Ishikawa (cell line): ENCODE data around the gene NEURL3.
A peak's percentile ranks its signal among the peaks of the same experiment; 100 is the strongest.

Experiments
- CEBPB ChIP-seq: IDR thresholded peaks from 2 replicates; pipeline ENCODE4 v1.6.1; 2012
- CREB1 ChIP-seq: IDR thresholded peaks from 2 replicates; pipeline ENCODE4 v1.6.1; 2012; ENCODE audit warnings: low read depth
- EGR1 ChIP-seq: IDR thresholded peaks from 2 replicates; pipeline ENCODE4 v1.6.1; 2012
- EP300 ChIP-seq: IDR thresholded peaks from 2 replicates; pipeline ENCODE4 v1.6.1; 2012; ENCODE audit warnings: borderline replicate concordance
- FOXM1 ChIP-seq: IDR thresholded peaks from 2 replicates; pipeline ENCODE4 v1.6.1; 2012; ENCODE audit warnings: low read depth, borderline replicate concordance
- NFIC ChIP-seq: IDR thresholded peaks from 2 replicates; pipeline ENCODE4 v1.6.1; 2012
- RAD21 ChIP-seq: IDR thresholded peaks from 2 replicates; pipeline ENCODE4 v1.6.1; 2012; ENCODE audit warnings: low read depth
- TAF1 ChIP-seq: IDR thresholded peaks from 2 replicates; pipeline ENCODE4 v1.6.1; 2012; ENCODE audit warnings: low read depth, mild to moderate bottlenecking
- TCF12 ChIP-seq: IDR thresholded peaks from 2 replicates; pipeline ENCODE4 v1.6.1; 2012; ENCODE audit warnings: low read depth
- TEAD4 ChIP-seq: IDR thresholded peaks from 2 replicates; pipeline ENCODE4 v1.6.1; 2012
- YY1 ChIP-seq: IDR thresholded peaks from 2 replicates; pipeline ENCODE4 v1.6.1; 2012; ENCODE audit warnings: low read depth
- ZBTB7A ChIP-seq: IDR thresholded peaks from 2 replicates; pipeline ENCODE4 v1.6.1; 2012; ENCODE audit warnings: low read depth
- TF ChIP-seq, protein P1 (sequence below): IDR thresholded peaks from 2 replicates; pipeline ENCODE4 v1.6.1; 2012; ENCODE audit warnings: low read depth, mild to moderate bottlenecking
- TF ChIP-seq, protein P2 (sequence below): IDR thresholded peaks from 2 replicates; pipeline ENCODE4 v1.6.1; 2012
- TF ChIP-seq, protein P3 (sequence below): IDR thresholded peaks from 2 replicates; pipeline ENCODE4 v1.6.1; 2012

Gene NEURL3

DNA sequence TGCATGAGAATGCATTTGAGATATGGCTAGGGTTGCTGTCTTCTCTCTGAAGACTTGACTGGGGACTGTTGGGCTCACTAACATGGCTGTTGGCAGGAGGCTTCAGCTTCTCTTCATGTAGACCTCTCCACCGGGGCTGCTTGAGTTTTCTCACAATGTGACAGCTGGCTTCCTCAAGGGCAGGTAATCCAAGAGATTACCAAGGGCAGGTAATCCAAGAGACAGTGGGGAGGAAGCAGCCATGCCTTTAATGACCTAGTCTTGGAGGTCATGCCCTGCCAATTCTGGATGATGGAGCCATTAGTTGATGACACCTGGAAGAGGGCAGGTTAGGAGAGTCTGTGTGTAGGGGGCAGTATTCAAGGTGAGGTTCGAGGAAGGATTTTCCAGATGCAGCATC lies 40.5 kb downstream of the NEURL3 start:
- TF ChIP-seq, protein P1, sequence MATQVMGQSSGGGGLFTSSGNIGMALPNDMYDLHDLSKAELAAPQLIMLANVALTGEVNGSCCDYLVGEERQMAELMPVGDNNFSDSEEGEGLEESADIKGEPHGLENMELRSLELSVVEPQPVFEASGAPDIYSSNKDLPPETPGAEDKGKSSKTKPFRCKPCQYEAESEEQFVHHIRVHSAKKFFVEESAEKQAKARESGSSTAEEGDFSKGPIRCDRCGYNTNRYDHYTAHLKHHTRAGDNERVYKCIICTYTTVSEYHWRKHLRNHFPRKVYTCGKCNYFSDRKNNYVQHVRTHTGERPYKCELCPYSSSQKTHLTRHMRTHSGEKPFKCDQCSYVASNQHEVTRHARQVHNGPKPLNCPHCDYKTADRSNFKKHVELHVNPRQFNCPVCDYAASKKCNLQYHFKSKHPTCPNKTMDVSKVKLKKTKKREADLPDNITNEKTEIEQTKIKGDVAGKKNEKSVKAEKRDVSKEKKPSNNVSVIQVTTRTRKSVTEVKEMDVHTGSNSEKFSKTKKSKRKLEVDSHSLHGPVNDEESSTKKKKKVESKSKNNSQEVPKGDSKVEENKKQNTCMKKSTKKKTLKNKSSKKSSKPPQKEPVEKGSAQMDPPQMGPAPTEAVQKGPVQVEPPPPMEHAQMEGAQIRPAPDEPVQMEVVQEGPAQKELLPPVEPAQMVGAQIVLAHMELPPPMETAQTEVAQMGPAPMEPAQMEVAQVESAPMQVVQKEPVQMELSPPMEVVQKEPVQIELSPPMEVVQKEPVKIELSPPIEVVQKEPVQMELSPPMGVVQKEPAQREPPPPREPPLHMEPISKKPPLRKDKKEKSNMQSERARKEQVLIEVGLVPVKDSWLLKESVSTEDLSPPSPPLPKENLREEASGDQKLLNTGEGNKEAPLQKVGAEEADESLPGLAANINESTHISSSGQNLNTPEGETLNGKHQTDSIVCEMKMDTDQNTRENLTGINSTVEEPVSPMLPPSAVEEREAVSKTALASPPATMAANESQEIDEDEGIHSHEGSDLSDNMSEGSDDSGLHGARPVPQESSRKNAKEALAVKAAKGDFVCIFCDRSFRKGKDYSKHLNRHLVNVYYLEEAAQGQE: no peak
- TF ChIP-seq RAD21 (no peak), CEBPB (no peak), ZBTB7A (no peak), TCF12 (no peak), NFIC (no peak)

DNA sequence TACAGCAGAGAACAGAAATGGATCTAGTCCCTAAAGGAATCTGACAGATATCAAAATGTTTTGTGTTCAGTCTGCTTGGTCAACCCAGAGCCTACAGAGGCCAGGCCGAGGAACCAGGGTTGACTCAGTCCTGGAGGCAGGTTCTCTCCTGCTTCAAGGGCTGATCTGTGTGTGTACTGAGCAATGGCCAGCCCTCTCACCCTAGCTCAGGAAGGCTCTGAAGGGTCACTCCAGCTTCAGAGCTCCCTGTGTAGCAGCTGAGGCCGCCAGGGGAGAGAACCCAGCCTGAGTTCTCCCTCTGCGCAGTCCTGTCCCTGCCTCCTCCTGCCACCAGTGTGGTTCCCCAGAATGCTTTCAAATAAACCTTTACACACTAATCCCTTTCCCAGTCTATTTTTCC lies 41.1 kb downstream of the NEURL3 start:
- TF ChIP-seq CEBPB (no peak), ZBTB7A (no peak), TCF12 (no peak), FOXM1 (no peak), NFIC (no peak), CREB1 (no peak), TAF1 (no peak), TEAD4 (no peak), EGR1 (no peak), RAD21 (no peak), EP300 (no peak), YY1 (no peak)
- TF ChIP-seq, protein P2, sequence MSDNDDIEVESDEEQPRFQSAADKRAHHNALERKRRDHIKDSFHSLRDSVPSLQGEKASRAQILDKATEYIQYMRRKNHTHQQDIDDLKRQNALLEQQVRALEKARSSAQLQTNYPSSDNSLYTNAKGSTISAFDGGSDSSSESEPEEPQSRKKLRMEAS: no peak
- TF ChIP-seq, protein P3, sequence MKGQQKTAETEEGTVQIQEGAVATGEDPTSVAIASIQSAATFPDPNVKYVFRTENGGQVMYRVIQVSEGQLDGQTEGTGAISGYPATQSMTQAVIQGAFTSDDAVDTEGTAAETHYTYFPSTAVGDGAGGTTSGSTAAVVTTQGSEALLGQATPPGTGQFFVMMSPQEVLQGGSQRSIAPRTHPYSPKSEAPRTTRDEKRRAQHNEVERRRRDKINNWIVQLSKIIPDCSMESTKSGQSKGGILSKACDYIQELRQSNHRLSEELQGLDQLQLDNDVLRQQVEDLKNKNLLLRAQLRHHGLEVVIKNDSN: no peak
- TF ChIP-seq, protein P1: no peak

DNA sequence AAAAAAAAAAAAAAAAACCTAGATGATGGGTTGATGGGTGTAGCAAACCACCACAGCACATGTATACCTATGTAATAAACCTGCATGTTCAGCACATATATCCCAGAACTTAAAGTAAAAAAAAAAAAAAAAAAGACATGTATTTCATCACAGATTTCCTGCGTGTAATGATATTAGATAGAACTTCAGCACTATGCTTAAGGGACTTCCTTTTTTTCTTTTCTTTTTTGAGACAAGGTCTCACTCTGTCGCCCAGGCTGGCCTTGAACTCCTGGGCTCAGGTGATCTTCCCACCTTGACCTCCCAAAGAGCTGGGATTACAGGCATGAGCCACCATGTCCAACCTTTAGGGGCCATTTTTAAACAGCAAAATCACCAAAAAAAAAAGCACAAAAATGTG lies 42.0 kb downstream of the NEURL3 start:
- TF ChIP-seq NFIC: no peak
- TF ChIP-seq TCF12: no peak
- no peak for TF ChIP-seq EP300

DNA sequence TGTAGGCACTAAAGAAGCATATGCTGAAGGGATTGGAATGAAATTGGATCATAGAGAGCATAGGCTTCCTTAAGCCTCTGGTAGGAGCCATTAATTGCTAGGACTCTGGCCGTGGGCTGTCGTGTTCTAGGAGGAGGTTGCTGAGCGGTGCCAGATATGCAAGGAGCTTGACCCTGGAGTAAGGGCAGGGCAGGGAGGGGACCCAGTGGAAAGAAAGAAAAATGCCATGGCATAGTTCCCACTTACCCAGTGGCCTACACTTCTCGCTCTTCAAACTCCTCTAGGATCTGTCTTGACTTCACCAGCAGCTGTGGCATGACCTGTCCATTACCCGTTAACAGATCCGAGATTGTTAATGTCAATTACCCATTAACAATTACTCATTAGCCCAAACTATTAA lies 53.1 kb downstream of the NEURL3 start:
- no peak for TF ChIP-seq CEBPB
- TF ChIP-seq, protein P3: no peak
- no peak for TF ChIP-seq EGR1
- no peak for TF ChIP-seq NFIC
- TF ChIP-seq EP300: no peak
- TF ChIP-seq TEAD4: no peak
- TF ChIP-seq ZBTB7A: no peak
- no peak for TF ChIP-seq FOXM1
- TF ChIP-seq YY1: no peak
- TF ChIP-seq CREB1: no peak
- TF ChIP-seq, protein P2: no peak
- TF ChIP-seq TCF12: no peak
- TF ChIP-seq RAD21: no peak
- no peak for TF ChIP-seq TAF1
- TF ChIP-seq, protein P1: no peak

DNA sequence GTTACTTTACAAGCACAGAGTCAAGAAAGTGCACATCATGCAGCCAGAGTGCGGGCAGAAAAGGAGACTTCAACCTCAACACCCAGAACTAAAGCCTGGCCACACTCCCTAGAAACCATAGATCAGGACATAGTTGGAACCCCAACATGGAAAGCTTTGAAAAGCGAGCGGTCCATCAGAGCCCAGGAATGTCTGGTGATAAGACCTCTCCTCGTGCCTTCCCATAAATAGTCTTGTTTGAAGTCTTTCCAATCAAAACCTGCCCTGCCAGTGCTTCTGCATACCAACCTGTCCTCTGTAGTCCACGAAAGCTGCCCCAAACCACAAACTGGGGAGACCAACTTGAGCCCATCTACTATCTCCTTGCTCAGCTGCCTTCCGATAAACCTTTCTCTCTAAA lies 55.5 kb downstream of the NEURL3 start:
- TF ChIP-seq TEAD4: peak; percentile 60
- TF ChIP-seq EGR1: no peak
